HG03432 (cell line): ENCODE results near the gene ANO3.
A peak's percentile ranks its signal among the peaks of the same experiment; 100 is the strongest.

Source experiments
- ATAC-seq: cut with Tn5 transposase; IDR thresholded peaks from one replicate; pipeline ENCODE4 v1.9.1; 2021; ENCODE audit warnings: mild to moderate bottlenecking, moderate library complexity; ENCODE audit not compliant: unreplicated experiment

Gene ANO3

DNA sequence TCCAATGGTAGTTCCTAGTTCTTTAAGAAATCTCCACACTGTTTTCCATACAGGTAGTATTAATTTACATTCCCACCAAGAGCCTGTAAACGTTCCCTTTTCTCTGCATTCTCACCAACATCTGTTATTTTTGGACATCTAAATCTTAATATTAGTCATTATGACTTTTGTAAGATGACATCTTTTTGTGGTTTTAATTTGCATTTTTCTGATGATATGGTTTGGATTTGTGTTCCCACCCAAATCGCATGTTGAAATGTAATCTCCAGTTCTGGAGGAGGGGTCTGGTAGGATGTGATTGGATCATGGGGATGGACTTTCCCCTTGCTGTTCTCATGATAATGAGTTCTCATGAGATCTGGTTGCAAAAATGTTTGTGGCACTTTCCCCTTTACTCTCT, 151.2 kb downstream of the ANO3 start:
- ATAC-seq: no peak

DNA sequence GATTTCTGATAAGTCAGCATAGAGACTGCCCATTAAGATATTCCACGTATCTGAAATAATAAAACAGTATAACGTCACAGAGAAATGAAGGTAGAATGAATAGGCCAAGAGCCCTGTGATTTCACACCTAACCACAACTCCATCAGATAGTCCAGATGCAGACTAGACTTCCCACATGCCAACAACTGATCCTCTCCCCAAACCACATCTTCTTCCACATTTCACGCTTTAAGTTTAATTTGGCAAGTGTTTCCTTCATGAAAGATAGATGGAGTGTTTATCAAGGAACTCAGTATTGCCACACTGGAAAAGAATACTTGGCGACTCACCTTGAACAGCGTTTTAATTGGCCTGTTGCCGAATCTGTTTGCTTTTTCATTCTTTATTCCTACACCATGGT, 158.6 kb downstream of the ANO3 start:
- no peak for ATAC-seq

DNA sequence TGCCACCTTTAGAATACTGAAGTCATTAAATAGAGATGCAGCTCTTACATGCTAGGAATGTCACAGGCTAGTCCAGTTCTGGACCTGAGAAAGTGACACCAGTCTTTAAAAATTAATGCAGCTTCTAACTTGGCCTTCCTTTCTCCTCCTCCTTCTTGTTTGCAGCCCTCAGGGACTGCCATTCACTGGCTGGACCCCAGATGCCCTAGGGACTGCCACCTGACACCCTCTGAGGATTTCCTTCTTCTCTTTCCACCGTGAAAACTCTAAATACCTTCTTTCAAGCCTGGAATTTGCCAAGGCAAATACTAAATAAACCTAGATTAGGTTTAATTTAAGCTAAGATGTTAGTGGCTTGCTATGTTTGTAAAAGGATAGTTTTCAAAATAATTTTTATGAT, 161.7 kb downstream of the ANO3 start:
- no peak for ATAC-seq

DNA sequence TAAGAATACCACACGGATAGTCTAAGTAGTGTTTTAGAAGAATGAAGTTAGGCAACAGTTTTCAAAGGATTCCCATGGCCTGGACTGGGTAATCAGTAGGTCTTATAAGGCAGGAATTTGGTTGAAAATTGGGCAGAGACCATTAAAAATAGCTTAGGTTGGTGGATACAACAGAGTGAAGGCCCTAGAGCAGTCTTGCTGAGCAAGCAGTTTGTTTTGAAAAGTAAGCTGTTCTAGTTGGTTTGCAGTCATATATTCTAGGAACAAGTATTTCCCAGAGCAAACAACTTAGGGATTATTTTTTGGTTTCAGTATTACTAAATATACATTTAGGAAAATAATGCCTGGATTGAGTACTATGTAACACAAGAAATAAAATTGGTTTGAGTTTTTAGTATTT, 175.3 kb downstream of the ANO3 start:
- no peak for ATAC-seq

DNA sequence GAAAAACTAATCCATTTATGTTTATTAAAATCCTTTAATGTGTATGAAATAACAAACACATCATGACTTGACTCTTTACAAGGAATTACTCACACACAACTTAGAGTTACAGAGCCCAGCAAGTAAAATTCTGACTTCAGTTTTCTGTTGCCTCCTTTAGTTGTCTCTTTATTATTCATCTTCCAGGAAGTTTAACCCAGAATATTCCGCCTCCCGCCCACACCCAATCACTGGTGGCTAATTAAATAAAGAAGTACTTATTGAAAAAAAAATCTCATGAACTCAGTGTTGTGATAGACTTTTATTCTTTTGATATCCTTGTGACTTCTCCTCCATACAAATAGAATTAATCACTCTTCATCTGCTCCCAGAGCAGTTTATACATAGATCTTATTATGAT, 178.2 kb downstream of the ANO3 start:
- no peak for ATAC-seq

DNA sequence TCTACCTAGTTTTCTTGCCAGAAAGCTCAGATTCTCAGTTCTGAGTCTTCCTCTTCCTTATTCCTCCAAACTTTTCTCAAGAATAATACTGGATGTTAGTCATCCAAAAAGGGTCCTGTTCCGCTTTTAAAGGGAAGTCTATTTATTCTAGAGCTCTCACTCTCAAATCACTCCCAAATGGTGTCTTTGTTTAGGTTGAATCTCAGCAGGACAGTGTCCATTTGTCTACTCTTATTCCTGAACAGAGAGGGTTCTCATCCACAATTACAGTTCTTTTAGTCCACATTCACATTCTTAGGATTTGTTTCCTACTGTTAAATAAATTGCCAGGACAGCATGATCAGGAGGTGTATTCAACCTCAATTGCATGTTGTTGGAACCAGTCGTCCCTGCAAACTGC, 178.8 kb downstream of the ANO3 start:
- ATAC-seq: no peak

DNA sequence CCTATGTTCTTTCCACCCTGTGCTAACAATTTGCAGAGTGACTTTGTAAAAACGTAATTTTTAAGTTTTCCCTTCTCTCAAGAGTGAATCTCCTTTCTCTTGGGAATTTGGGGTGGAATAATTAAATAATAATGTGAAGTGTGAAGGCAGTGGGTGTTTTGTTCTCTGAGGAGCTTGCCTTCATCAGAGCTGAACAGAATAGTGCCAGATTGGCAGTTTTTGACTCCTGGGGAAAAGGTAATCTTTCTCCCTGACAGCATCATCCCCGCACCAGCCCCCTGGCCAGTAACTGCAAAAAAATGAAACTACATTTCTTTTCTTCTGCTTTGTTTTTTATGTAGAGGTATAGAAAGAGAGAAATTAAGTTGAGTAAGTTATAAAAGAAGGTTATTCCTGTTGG, 180.3 kb downstream of the ANO3 start:
- no peak for ATAC-seq

DNA sequence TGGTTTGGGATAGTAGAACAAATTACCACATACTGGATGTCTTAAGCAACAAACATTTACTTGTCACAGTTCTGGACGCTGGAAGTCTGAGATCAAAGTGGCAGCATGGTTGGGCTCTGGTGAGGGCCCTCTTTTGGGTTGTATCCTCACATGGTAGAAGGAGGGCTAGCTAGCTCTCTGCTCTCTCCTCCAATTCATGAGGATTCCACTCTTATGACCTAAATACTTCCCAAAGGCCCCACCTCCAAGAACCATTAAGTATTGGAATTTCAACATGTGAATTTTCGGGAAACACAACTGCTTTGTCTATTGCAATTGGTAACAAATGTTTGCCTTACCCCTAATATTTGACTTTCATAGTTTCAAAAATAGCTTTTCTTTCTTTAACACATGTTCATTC, 187.5 kb downstream of the ANO3 start:
- no peak for ATAC-seq

DNA sequence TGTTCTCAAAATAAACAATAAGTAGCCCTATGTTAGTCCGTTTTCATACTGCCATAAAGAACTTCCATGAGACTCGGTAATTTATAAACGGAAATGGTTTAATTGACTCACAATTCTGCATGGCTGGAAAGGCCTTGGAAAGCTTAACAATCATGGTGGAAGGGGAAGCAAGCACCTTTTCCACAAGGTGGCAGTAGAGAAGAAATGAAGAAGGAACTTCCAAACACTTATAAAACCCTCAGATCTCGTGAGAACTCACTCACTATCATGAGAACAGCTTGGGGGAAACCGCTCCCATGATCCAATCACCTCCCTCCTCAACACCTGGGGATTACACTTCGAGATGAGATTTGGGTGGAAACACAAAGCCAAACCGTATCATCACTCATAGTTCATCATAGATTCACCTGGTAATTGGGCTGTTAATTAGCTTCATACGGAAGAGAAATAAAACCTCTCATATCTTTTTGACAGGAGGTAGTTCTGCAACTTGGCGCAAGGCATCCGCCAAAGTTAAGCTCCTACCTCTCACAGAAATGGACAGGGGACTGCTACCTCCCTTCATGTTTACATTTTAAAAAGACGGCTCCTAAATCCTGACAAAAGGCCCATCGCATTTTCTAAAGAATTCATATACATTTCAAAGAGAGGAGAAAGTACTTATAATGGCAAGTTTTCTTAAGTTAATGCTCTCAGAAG, 191.1 kb downstream of the ANO3 start:
- ATAC-seq: peak; percentile 64

DNA sequence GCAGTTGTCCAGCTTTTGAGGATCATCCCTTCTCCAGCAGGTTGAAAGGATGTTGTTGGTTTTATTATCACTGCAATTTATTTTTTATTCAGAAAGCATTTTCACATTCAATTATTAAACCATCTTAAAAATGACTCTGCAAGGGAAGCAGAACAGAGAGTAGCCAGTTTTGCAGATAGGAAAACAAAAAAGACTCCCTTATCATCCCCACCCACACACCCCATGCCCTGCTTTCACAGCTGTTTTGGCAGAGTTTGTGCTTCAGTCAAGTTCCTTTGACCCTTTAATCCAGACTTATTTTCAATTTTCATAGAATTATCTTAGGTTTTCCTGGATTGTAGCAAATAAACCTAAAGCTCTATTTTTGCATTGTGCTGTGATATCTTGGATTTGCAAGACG, 195.8 kb downstream of the ANO3 start:
- ATAC-seq: no peak

DNA sequence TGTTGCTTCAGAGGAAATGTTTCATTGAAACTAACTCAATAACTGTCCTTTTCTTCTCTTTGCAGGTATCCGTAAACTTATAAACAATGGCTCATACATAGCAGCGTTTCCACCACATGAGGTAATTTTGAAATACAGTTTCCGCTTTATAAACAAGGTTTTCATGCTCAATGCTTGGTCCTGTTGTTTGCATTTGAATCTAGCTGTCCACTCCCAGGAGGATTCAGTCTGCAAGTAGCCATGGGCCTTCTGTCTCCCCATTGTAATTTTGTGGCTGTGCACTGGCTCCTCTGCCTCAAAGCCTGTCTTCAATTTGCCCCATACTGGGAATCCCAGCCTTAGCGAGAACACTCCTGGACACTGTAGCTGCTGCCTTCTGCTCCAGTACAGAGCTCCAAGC, 205.4 kb downstream of the ANO3 start:
- ATAC-seq: no peak

DNA sequence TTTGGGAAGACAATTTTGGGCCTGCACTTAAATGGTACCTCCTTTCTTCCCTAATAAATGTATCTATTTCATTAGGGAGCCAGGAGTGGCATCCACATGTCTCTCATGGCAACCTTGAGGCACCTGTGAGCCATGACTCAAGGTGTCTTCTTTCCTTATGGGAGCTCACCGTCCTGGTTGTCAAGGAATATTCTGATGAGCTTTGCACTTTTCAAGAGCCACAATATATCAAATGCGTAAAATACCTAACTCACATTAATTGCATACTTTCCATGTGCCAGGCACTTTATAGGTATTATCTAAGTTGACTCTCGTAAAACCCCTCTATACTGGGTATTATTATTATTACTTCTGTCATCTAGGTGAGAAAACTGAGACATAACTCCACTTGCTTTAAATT, 207.6 kb downstream of the ANO3 start:
- ATAC-seq: no peak

DNA sequence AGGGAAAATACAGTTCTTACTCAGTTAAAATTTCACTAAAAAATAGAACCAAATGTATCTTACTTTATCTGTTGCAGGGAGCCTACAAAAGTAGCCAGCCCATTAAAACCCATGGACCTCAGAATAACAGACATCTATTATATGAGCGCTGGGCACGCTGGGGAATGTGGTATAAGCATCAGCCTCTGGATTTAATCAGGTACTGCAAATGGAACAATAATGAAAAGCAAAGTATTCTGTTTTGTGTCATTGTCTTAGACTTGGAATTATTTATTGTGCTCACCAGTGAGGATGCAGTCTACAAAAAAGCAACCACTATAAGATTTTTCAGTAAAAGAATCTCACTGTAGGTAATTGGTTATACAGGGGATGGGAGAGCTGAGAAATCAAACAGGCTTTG, 209.9 kb downstream of the ANO3 start:
- ATAC-seq: no peak

DNA sequence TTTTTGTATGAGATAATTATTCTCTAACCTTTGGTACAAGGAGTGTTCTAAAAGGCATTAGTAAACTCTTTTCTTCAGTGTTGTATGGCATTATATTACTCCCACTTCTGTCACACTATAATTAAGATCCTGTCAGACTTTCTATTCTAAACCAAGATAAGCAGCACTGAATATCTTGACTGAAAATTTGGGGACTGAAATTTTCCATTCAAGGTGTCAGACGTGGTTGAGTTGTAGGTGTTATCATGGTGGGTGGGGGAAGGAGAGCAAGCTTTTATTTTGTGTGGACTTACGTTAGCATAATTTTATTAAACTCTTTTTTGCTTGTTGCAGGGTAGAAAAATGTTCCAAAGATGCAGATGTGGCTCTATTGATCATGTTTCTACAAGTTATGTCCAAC, 217.2 kb downstream of the ANO3 start:
- no peak for ATAC-seq

DNA sequence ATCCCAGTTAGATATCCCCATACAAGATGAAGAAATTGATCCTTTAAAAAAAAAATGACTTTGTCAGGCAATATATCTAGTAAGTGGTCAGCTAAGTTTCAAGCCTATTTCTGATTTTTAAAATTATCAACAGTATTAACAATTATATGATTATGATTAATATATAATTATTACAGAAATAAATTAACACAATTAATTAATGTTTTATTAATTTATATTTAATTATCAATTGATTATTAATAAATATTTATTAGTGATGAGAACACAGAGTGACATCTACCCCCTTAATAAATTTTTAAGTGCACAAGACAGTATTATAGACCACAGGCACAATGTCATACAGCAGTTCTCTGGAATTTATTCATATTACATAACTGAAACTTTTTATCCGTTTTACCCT, 218.1 kb downstream of the ANO3 start:
- no peak for ATAC-seq

DNA sequence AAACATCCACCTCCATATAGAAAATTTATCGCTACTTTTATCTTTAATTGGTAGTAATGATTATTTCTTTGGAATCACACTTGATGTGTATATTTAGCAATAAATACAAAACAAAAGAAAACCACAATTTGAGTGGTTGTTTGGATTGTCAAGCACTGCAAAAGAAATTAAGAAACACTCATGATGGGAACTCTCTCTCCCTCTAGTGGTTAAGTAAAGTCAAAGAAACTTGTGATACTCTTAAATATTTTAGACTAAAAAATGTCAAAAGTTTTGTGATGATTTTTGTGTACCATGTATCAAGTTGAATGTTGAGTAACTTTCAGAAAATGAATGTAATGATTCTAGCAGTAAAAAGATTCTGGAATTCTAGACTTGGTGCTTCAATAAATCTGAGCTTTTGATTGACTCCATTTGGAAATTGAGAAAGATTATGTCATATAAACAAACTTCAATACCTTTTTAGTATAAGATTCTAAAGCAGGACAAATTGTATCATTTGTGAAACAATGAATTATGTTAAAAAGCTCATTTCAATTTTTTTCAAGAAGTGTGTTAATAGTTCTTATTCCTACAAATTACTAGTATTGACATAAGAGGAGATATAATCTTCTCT, 219.4 kb downstream of the ANO3 start:
- ATAC-seq: no peak

DNA sequence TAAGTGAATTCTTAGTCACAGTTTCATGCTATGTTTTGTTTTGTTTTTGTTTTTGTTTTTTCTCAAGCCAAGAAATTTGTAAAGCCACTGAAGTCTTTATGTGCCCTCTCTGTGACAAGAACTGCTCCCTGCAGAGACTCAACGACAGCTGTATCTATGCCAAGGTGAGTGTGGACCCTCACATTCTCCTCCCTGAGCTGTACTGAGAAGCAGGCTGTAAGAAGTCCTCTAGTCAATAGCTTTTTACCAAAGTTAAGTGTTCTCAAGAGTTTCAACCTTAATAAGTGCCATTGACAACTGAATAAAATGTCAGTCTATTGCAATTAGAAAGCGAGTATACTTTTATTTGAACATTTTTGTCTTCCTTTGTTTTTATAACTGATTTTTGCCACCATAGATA, 221.3 kb downstream of the ANO3 start:
- no peak for ATAC-seq

DNA sequence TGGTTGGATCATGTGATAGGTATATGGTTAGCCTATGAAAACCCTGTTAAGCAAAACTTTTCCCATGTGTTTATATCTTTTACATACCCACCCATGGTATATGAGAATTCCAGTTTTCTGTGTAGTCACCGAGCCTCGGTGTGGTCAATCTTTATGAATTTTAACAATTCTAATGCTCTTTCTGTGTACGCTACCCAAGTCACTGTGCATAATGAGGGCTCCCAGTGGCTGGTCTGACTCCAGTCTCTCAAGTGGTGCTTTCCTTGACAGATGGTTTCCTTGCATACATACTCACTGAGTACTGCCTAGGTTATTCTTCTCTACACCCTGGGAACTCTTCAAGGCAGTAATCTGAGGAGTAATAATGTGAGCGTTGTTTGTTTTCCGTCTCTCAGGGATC, 222.5 kb downstream of the ANO3 start:
- no peak for ATAC-seq

DNA sequence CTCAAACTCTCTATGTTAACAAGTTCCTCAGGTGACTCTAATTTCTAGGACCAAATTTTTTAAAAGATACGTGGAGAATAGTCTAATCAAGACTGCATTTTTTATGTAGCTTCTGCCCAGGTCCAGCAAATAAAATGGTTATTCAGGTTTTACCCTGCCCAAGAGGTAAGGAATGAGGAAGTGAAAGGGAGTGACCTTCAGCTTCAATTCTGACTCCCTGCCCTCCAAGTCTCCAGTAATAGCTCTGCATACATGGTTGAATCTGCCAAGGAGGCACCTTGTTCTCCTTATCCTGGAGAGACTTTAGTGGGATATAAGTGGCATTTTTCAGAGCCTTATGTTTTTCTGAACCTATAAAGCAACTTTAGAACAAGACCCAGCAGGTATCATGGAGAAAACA, 224.7 kb downstream of the ANO3 start:
- ATAC-seq: peak; percentile 42

DNA sequence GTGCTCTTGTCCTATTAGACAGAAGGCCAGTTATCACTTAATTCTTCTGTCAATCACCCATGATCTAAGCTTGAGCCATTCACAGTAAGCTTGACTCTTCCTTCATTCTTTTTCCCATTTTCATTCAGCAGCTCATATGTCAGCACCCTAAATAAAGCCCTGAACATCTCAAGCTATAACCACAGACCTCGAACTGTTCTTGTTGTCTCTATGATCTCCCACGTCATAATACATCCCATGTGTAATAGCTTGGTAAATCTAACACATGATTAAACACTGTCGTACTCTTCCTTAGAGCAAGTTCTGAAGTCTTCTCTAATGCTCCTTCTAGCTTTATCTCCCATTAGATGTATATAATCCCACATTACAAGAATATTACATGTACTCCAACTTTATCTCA, 225.7 kb downstream of the ANO3 start:
- no peak for ATAC-seq

DNA sequence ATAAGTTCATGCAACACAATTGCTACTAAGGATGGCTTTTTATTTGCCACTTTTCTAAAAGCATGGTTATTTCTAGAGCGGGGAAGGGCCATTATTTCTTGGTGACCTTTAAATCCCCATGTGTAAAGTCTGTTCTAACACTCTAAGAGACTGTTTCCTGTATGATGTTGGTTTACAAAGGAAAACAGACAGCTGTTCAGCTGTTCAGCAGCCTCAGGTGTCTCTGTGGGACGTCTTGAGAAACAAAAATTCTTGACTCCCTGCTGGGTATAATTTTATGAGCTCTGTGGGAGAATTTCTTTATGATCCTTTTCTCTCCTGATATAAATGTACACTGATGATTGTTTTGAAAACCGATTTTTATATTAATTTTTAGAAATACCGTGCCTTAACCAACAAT, 226.3 kb downstream of the ANO3 start:
- no peak for ATAC-seq

DNA sequence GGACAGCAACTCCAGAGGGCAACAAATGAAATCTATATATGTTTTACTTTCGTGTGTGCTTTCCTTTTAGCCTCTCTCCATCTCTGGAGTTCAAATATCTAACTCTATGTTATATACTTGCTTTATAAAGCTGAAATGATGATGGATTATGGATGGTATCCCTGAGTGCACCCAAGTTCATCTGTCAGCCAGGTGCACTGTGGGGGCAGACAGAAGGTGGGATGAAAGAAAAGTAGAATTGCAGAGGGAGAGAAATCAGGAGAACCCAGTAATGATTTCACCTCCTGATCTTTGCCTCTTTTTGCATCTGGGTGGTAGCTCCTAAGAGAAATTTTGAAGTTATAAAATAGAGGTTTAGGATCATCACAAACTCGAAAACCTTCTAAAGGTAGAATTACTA, 237.7 kb downstream of the ANO3 start:
- no peak for ATAC-seq
